Lower lobe of right lung (tissue), 2 donors: ENCODE measurements around the gene TBCK. TPM values are rescaled to one million over a fixed set of nuclear protein-coding genes. Genes with fewer than 3 reads are reported as not detected.

ENCODE experiments used
- ATAC-seq, 2 donors: fragments of 200-7000 bp; cut with Tn5 transposase; one replicate each; pipeline ENCODE4 v1.9.1; 2020 to 2022; ENCODE audit warnings: mild to moderate bottlenecking in 2 of 2, moderate library complexity in 2 of 2
- DNase-seq: peaks from one replicate; pipeline ENCODE4 v3.0.0-alpha.2; 2020
- H3K27ac ChIP-seq: fragments of 200-600 bp; one replicate; pipeline ENCODE4 v1.8.0; 2022
- H3K27me3 ChIP-seq: fragments of 200-600 bp; one replicate; pipeline ENCODE4 v1.8.0; 2022; ENCODE audit warnings: low read depth
- H3K36me3 ChIP-seq: fragments of 200-600 bp; one replicate; pipeline ENCODE4 v1.8.0; 2022; ENCODE audit warnings: mild to moderate bottlenecking
- H3K4me1 ChIP-seq: fragments of 200-600 bp; one replicate; pipeline ENCODE4 v1.8.0; 2022
- H3K4me3 ChIP-seq: fragments of 200-600 bp; one replicate; pipeline ENCODE4 v1.8.0; 2022; ENCODE audit warnings: mild to moderate bottlenecking
- H3K9me3 ChIP-seq: fragments of 200-600 bp; one replicate; pipeline ENCODE4 v1.8.0; 2022
- intact Hi-C: fragments of 100-400 bp; cut with DNase I; formaldehyde crosslinking; loops from one replicate; pipeline ENCODE4 v1.11.0; 2022
- total RNA-seq: library from RNA; stranded (reverse); fragmentation: NEBNext Ultra II Directional; extraction: Animal tissue kit (Norgen Biotek cat#: 25700); gene quantifications from one replicate; pipeline ENCODE4 v1.2.1, GENCODE V29; 2021
- TF ChIP-seq, protein P1 (sequence below): fragments of 200-600 bp; IDR thresholded peaks from one replicate; pipeline ENCODE4 v1.8.0; 2022; ENCODE audit warnings: antibody characterized with exemption, mild to moderate bottlenecking
- donor health status: DM: no; HTN: yes; CAD: no; lungs with severe emphysema.

TBCK gene
- total RNA-seq, 1 donor from 2014 or later: 45.7 TPM

DNA sequence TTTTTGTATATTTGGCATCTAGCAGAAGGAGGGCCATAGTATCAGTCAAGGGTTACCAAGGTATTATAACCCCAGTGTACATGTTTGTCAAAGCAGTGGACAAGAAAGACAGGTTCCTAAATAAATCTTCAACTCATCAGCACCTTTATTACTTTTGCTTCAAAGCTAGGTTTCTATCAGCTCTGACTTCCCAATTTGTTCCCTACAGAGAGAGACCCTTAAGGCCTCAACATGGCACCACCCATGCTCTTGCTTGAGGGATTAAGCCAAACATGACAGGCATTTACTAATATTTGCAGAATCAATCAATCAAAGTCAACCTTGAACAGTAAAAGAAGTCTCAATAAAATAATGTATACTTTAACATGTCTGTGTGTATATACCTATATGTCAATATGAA, 9.4 kb downstream of the TBCK start:
- intact Hi-C loops: no loop called here
- Histone ChIP-seq H3K4me3 (no peak overlapping the region), H3K27ac (no peak overlapping the region), H3K4me1 (no peaks in the 10 kb centered on the region), H3K9me3 (no peaks in the 10 kb centered on the region), H3K27me3 (no peaks in the 10 kb centered on the region), H3K36me3 (peaks cover 17% of the 10 kb centered on the region)
- ATAC-seq (no peak), DNase-seq (no peak)
- TF ChIP-seq, protein P1, sequence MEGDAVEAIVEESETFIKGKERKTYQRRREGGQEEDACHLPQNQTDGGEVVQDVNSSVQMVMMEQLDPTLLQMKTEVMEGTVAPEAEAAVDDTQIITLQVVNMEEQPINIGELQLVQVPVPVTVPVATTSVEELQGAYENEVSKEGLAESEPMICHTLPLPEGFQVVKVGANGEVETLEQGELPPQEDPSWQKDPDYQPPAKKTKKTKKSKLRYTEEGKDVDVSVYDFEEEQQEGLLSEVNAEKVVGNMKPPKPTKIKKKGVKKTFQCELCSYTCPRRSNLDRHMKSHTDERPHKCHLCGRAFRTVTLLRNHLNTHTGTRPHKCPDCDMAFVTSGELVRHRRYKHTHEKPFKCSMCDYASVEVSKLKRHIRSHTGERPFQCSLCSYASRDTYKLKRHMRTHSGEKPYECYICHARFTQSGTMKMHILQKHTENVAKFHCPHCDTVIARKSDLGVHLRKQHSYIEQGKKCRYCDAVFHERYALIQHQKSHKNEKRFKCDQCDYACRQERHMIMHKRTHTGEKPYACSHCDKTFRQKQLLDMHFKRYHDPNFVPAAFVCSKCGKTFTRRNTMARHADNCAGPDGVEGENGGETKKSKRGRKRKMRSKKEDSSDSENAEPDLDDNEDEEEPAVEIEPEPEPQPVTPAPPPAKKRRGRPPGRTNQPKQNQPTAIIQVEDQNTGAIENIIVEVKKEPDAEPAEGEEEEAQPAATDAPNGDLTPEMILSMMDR: no peak

DNA sequence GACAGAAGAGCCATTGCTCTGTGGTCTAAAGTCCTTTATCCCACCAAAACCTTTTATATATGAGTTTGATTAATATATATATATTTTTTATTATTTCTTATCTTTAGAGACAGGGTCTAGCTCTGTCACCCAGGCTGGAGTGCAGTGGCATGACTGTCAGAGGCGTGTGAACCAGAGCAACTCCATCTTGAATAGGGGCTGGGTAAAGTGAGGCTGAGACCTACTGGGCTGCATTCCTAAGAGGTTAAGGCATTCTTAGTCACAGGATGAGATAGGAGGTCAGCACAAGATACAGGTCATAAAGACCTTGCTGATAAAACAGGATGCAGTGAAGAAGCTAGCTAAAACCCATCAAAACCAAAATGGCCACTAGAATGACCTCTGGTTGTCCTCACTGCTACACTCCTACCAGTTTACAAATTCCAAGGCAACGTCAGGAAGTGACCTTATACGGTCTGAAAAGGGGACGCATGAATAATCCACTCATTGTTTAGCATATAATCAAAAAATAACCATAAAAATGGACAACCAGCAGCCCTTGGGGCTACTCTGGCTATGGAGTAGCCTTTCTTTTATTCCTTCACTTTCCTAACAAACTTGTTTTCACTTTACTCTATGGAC, 10.5 kb downstream of the TBCK start:
- peaks cover 21% of the 10 kb centered on the region for H3K36me3 ChIP-seq
- H3K9me3 ChIP-seq: no peaks in the 10 kb centered on the region
- ATAC-seq (no peak), DNase-seq (no peak)
- H3K27ac ChIP-seq: no peak overlapping the region
- no peak overlapping the region for H3K4me3 ChIP-seq
- no peaks in the 10 kb centered on the region for H3K27me3 ChIP-seq
- H3K4me1 ChIP-seq: no peaks in the 10 kb centered on the region
- intact Hi-C loops: no loop called here
- TF ChIP-seq, protein P1: no peak

DNA sequence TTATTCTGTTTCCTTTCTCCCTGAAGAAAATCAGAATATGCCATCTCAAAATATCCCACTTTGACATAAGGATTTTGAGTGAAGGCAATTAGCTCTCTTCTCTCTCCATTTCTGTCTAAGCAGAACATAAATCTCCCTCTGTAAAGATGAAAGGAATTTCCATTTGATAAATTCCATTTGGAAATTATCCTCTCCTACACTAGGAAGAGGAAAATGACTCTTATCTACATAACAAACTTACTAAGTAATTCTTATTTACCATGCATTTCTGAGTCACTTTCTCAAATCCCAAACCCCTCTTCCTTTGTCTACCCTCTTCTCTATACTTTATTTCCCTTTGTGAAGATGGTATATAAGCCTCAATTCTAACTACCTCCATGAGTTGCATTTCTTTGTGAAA, 11.4 kb downstream of the TBCK start:
- Histone ChIP-seq H3K27ac (no peak overlapping the region), H3K36me3 (peaks cover 28% of the 10 kb centered on the region), H3K4me1 (no peaks in the 10 kb centered on the region), H3K9me3 (no peaks in the 10 kb centered on the region), H3K4me3 (no peak overlapping the region), H3K27me3 (no peaks in the 10 kb centered on the region)
- TF ChIP-seq, protein P1: no peak
- ATAC-seq: no peak
- intact Hi-C loops: no loop called here
- DNase-seq: no peak

DNA sequence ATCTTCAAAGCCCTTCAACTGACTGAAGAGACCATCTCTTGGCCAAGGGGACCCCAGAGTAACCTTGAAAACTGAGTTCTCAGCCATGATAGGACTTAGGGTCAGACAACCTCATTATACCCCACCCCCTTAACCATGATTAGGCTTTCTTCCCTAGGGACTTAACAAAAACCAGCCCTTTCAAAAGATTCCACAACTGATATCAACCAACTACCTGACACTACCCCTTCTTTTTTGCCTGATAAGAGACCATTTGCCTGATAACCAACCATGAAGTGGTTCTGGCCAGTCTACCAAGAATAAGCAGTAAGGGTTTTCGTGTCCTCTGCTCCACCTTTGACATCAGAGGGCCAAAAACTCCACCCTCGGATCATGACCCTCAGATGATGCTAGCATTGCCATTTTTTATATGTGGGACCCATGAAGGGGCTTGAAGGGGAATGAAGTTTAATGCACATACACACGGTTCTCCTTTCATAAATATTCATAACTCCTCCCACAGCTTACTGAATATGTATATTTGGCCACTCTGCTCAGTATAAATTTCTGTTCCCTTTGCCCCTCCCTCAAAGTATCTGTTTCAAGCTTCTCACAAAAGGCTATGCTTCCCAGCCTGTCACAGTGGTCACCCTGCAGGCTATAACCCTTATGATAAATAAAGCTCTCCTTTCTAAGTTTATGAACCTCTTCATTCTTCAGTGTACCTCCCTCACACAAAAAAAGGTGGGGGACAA, 12.3 kb downstream of the TBCK start:
- intact Hi-C loops: no loop called here
- Histone ChIP-seq H3K27ac (no peak overlapping the region), H3K9me3 (no peaks in the 10 kb centered on the region), H3K4me3 (no peak overlapping the region), H3K36me3 (peaks cover 28% of the 10 kb centered on the region), H3K27me3 (no peaks in the 10 kb centered on the region), H3K4me1 (no peaks in the 10 kb centered on the region)
- TF ChIP-seq, protein P1: no peak
- DNase-seq: no peak
- no peak for ATAC-seq

DNA sequence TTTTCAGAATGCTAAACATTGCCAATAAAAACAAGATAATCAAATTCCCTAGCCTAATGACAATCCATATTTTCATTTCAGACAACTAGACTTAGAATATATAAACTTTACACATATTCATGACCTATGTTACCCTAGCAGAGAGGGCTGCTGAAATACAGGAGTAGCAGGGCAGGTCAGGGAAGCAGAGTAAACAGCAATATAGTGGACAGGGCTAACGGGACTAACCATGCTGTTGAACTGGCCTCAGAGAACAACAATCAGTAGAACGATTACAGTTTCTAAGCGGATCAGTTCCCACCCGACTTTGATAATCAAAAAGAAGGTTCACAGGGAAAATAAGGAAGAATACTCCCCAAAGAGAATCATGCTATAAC, 14.0 kb downstream of the TBCK start:
- intact Hi-C loops: no loop called here
- H3K4me3 ChIP-seq: no peak overlapping the region
- DNase-seq (no peak), ATAC-seq (no peak)
- peaks cover 12% of the 10 kb centered on the region for H3K36me3 ChIP-seq
- no peaks in the 10 kb centered on the region for H3K9me3 ChIP-seq
- H3K27me3 ChIP-seq: no peaks in the 10 kb centered on the region
- H3K4me1 ChIP-seq: no peaks in the 10 kb centered on the region
- TF ChIP-seq, protein P1: no peak
- no peak overlapping the region for H3K27ac ChIP-seq
